ENCODE results near the gene IL4I1. TPM values are rescaled to one million over a fixed set of nuclear protein-coding genes. Genes with fewer than 3 reads are reported as not detected.

IL4I1 gene
- total and polyA plus RNA-seq, 2 of the 8 experiments (the other 6 are each of a cell fraction or from before 2014, with no cell fraction given): 0.41 to 0.76 TPM

DNA sequence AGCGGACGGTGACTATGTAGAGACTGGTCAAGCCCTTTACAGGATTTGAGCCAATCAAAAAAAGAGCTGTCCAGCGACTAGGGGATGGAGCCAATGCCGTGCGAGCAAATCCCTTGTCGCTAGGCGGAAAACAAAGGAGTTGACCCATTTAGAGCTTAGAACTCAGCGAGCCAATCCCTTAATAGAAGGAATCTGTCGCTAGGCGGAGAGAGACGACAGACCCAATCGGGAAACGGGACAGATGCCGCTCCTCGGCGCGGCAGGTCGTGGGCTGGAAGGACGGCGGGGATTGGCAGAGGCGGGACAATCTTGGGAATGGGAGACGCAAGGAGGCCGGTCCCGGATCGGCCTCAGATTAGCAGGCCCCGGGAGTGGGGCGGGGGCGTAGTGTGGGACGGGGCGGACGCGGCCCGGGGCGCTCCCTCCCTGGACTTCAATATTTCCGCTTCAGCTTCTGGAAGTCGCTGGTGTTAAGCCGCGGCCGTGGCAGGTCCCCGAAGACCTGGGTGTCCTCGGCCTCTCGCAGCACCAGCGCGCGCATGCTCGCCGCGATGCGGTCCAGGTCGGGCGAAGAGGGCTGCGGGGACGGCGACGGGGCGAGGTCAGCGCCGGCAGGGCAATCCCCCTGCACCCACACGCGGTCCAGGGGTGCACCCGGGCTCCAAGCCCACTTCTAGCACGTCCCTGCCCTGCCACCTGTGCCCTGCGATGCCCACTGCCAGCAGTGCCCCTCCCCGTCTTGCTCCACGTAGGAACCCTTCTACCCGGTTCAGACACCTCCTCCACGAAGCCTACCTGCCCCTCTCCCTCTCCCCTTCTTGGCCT is 27.0 kb downstream of the IL4I1 start (continued):
- TF ChIP-seq NANOG (IDR thresholded peaks at IDR 0.05; ENCODE audit: insufficient read depth, low read depth, low read length, poor library complexity, severe bottlenecking) (no peak), SP4 (IDR thresholded peaks at IDR 0.05; ENCODE audit: low read length) (no peak), JUN (IDR thresholded peaks at IDR 0.05; ENCODE audit: low read depth, low read length) (no peak), KDM4A (IDR thresholded peaks at IDR 0.05; ENCODE audit: low read depth, low read length, severe bottlenecking) (peak; percentile 63), SAP30 (IDR thresholded peaks at IDR 0.05; ENCODE audit: insufficient read depth, insufficient replicate concordance, low read length) (no peak), SIX5 (IDR thresholded peaks at IDR 0.05; ENCODE audit: low read depth, low read length) (no peak), POLR2A (IDR thresholded peaks at IDR 0.05; ENCODE audit: control extremely low read depth in 1 of 2, low read depth in 2 of 2, low read length in 2 of 2) (peak in 1 of 2 experiments; percentile 87; a peak in 2 of 3 replicates), BCL11A (IDR thresholded peaks at IDR 0.05; ENCODE audit: low read depth in 2 of 2, low read length in 2 of 2) (no peak), ZNF274 (IDR thresholded peaks at IDR 0.05; ENCODE audit: borderline replicate concordance, extremely low read depth, low read length) (no peak), YY1 (IDR thresholded peaks at IDR 0.05; ENCODE audit: low read depth, low read length) (0 out of 2 replicates have a peak, but pooled peaks have one; percentile 35), EP300 (IDR thresholded peaks at IDR 0.05; ENCODE audit: borderline replicate concordance in 1 of 2, low read depth in 2 of 2, low read length in 2 of 2) (no peak), HDAC2 (IDR thresholded peaks at IDR 0.05; ENCODE audit: borderline replicate concordance in 1 of 2, low read depth in 2 of 2, low read length in 2 of 2) (no peak), TBP (IDR thresholded peaks at IDR 0.05; ENCODE audit: low read depth, low read length) (peak; percentile 68; the same call in 1 of the 2 replicates), RFX5 (IDR thresholded peaks at IDR 0.05; ENCODE audit: borderline replicate concordance, low read depth, low read length) (peak; percentile 98), CHD2 (IDR thresholded peaks at IDR 0.05; ENCODE audit: low read length) (peak; percentile 82), EZH2 (IDR thresholded peaks at IDR 0.05; ENCODE audit: low read depth, low read length, severe bottlenecking) (no peak), SP1 (IDR thresholded peaks at IDR 0.05; ENCODE audit: low read depth, low read length) (peak; percentile 98), GTF2F1 (IDR thresholded peaks at IDR 0.05; ENCODE audit: borderline replicate concordance, low read depth, low read length) (no peak), PHF8 (conservative IDR thresholded peaks at IDR 0.05; ENCODE audit: low read depth, low read length) (peak; percentile 68), TEAD4 (IDR thresholded peaks at IDR 0.05; ENCODE audit: low read depth, low read length) (no peak)
- TF ChIP-seq, protein P1, sequence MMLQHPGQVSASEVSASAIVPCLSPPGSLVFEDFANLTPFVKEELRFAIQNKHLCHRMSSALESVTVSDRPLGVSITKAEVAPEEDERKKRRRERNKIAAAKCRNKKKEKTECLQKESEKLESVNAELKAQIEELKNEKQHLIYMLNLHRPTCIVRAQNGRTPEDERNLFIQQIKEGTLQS (IDR thresholded peaks at IDR 0.05; ENCODE audit: insufficient read depth, low read depth, low read length): no peak

Data from H1 (cell line).